Stimulated activated CD4-positive, alpha-beta T cell treated with anti-CD3 and anti-CD28 coated beads, Interleukin-4, amount 100 ng/mL, for 1 hour (primary cell): ENCODE data around the gene SLC25A29.
A peak's percentile ranks its signal among the peaks of the same experiment; 100 is the strongest.

Experiments used
- DNase-seq: peaks from one replicate; pipeline ENCODE4 v3.0.0-alpha.2; 2020

SLC25A29 gene

GRCh38 chr14:100279133-100279532 is 27.1 kb downstream of the SLC25A29 start:
- DNase-seq = no peak

GRCh38 chr14:100278702-100279101 is 27.5 kb downstream of the SLC25A29 start:
- no peak for DNase-seq

- DNase-seq = no peak
Measured at GRCh38 chr14:100275214-100275613, 31.0 kb downstream of the SLC25A29 start.

GRCh38 chr14:100274250-100274649 is 32.0 kb downstream of the SLC25A29 start:
- no peak for DNase-seq

GRCh38 chr14:100271247-100271939 is 34.9 kb downstream of the SLC25A29 start:
- peak; percentile 18 for DNase-seq

- DNase-seq = no peak
Measured at GRCh38 chr14:100268591-100269207, 37.5 kb downstream of the SLC25A29 start.

GRCh38 chr14:100267990-100268389 is 38.3 kb downstream of the SLC25A29 start:
- no peak for DNase-seq

- no peak for DNase-seq
Measured at GRCh38 chr14:100263141-100263540, 43.1 kb downstream of the SLC25A29 start.

GRCh38 chr14:100262545-100262944 is 43.7 kb downstream of the SLC25A29 start:
- DNase-seq = no peak

GRCh38 chr14:100261621-100262020 is 44.6 kb downstream of the SLC25A29 start:
- DNase-seq = no peak

GRCh38 chr14:100256339-100256895 is 49.8 kb downstream of the SLC25A29 start:
- DNase-seq = no peak

- DNase-seq = no peak
Measured at GRCh38 chr14:100252684-100253083, 53.6 kb downstream of the SLC25A29 start.

- DNase-seq = no peak
Measured at GRCh38 chr14:100250732-100251465, 55.3 kb downstream of the SLC25A29 start.

GRCh38 chr14:100246809-100247428 is 59.3 kb downstream of the SLC25A29 start:
- no peak for DNase-seq

GRCh38 chr14:100243020-100243419 is 63.2 kb downstream of the SLC25A29 start:
- no peak for DNase-seq

- no peak for DNase-seq
Measured at GRCh38 chr14:100241279-100241678, 65.0 kb downstream of the SLC25A29 start.
